Naive thymus-derived CD8-positive, alpha-beta T cell (primary cell): ENCODE results near the gene ISM2. TPM values are rescaled to one million over a fixed set of nuclear protein-coding genes. Genes with fewer than 3 reads are reported as not detected.
A peak's percentile ranks its signal among the peaks of the same experiment; 100 is the strongest.
"Not testable (repeated sequence)": the region's sequence is repeated elsewhere in the genome, so short reads cannot be mapped to it uniquely, and the experiment has no call there.

Experiments
- ATAC-seq, 2 donors: fragments of 150-1000 bp; cut with Tn5 transposase in 1 of 2; sonication (Bioruptor Pico), chemical (Tn5 transposase) in 1 of 2; 1 replicate in 1 of 2; 2 replicates in 1 of 2; pipeline ENCODE4 v1.10.0; 2021; ENCODE audit warnings: mild to moderate bottlenecking in 2 of 2, moderate library complexity in 2 of 2
- POLR2A ChIA-PET: fragments of 350-600 bp; sonication (Branson Sonifier 250); formaldehyde crosslinking; loops from one replicate; lab custom pipeline; 2021; ENCODE audit warnings: antibody characterized with exemption; lab: Charles Lee
- DNase-seq, 10 donors: peaks; one replicate each; pipeline versions ENCODE4 v3.0.0 to v3.0.0-alpha.2; 2020 to 2022
- H3K27ac Mint-ChIP-seq, 10 donors: one replicate each; pipeline ENCODE4 v1.8.0; 2020 to 2022; ENCODE audit warnings: mild to moderate bottlenecking in 10 of 10, mixed read lengths in 10 of 10, moderate library complexity in 4 of 10, inconsistent platforms in 1 of 10
- H3K27me3 Mint-ChIP-seq, 5 donors: one replicate each; pipeline ENCODE4 v1.8.0; 2021 to 2022; ENCODE audit warnings: mixed read lengths in 5 of 5
- H3K36me3 Mint-ChIP-seq, 3 donors: one replicate each; pipeline ENCODE4 v1.8.0; 2020 to 2022; ENCODE audit warnings: mixed read lengths in 3 of 3, mild to moderate bottlenecking in 2 of 3, inconsistent platforms in 1 of 3
- H3K4me1 Mint-ChIP-seq, 4 donors: one replicate each; pipeline ENCODE4 v1.8.0; 2021 to 2022; ENCODE audit warnings: mixed read lengths in 4 of 4
- H3K4me3 Mint-ChIP-seq, 10 donors: one replicate each; pipeline ENCODE4 v1.8.0; 2020 to 2022; ENCODE audit warnings: mild to moderate bottlenecking in 10 of 10, mixed read lengths in 10 of 10, moderate library complexity in 6 of 10, inconsistent platforms in 1 of 10
- H3K9me3 Mint-ChIP-seq, 9 donors: one replicate each; pipeline ENCODE4 v1.8.0; 2020 to 2022; ENCODE audit warnings: mixed read lengths in 9 of 9, mild to moderate bottlenecking in 3 of 9, inconsistent platforms in 1 of 9, moderate library complexity in 1 of 9
- polyA plus RNA-seq, 3 donors: library from polyadenylated mRNA; unstranded; fragments of 300-500 nt; fragmentation: Illumina TruSeq; gene quantifications; one replicate each; pipeline ENCODE4 v1.2.3, GENCODE V29; 2021
- total RNA-seq, 8 experiments: library from RNA in 2 of 8; stranded (reverse) in 2 of 8; gene quantifications; one replicate each; pipeline ENCODE4 v1.2.3 and lab custom pipeline; 2021 to 2026

ISM2 gene
- total and polyA plus RNA-seq, 5 experiments from 2014 or later = not detected

- POLR2A ChIA-PET = no interaction called here
- Mint-ChIP-seq H3K4me1 (peaks cover 0 to 4% (median 0%) of the 10 kb centered on the region in 4 donors), H3K27ac (no peak overlapping the region), H3K4me3 (no peak overlapping the region), H3K9me3 (no peaks in the 10 kb centered on the region), H3K27me3 (no peaks in the 10 kb centered on the region), H3K36me3 (peaks cover 0 to 38% (median 9%) of the 10 kb centered on the region in 3 donors)
- ATAC-seq (no peak), DNase-seq (no peak)
These were observed 30.6 kb upstream of the ISM2 start for GRCh38 chr14:77529213-77529612.

- H3K9me3 Mint-ChIP-seq, H3K27me3 Mint-ChIP-seq, POLR2A ChIA-PET, H3K4me3 Mint-ChIP-seq, H3K27ac Mint-ChIP-seq, H3K4me1 Mint-ChIP-seq, ATAC-seq, DNase-seq: not testable (repeated sequence)
- H3K36me3 Mint-ChIP-seq = peaks cover 0 to 39% (median 8%) of the 10 kb centered on the region in 3 donors
These were observed 30.1 kb upstream of the ISM2 start for GRCh38 chr14:77528701-77529100.

- peak overlapping the region in 1 of 10 donors; percentile 39 for H3K27ac Mint-ChIP-seq
- H3K4me3 Mint-ChIP-seq = no peak overlapping the region
- DNase-seq = no peak
- H3K4me1 Mint-ChIP-seq = peaks cover 0 to 11% (median 0%) of the 10 kb centered on the region in 4 donors
- no peak for ATAC-seq
- POLR2A ChIA-PET = no interaction called here
- H3K9me3 Mint-ChIP-seq = no peaks in the 10 kb centered on the region
- peaks cover under 1 to 47% (median 5%) of the 10 kb centered on the region in 3 donors for H3K36me3 Mint-ChIP-seq
- H3K27me3 Mint-ChIP-seq = no peaks in the 10 kb centered on the region
These were observed 27.6 kb upstream of the ISM2 start for GRCh38 chr14:77526266-77526665.

- no peaks in the 10 kb centered on the region for H3K27me3 Mint-ChIP-seq
- H3K27ac Mint-ChIP-seq = peak overlapping the region in 2 of 10 donors; percentile 15 to 29
- no peaks in the 10 kb centered on the region for H3K9me3 Mint-ChIP-seq
- H3K4me3 Mint-ChIP-seq = no peak overlapping the region
- H3K4me1 Mint-ChIP-seq = peaks cover 0 to 14% (median 0%) of the 10 kb centered on the region in 4 donors
- peaks cover 10 to 60% (median 23%) of the 10 kb centered on the region in 3 donors for H3K36me3 Mint-ChIP-seq
- no peak for ATAC-seq
- DNase-seq = no peak
- POLR2A ChIA-PET = no interaction called here
These were observed 25.9 kb upstream of the ISM2 start for GRCh38 chr14:77524536-77524935.

GRCh38 chr14:77523109-77523508, 24.5 kb upstream of the ISM2 start:
- no peaks in the 10 kb centered on the region for H3K27me3 Mint-ChIP-seq
- H3K9me3 Mint-ChIP-seq = no peaks in the 10 kb centered on the region
- no peak for ATAC-seq
- H3K36me3 Mint-ChIP-seq = peaks cover 10 to 74% (median 30%) of the 10 kb centered on the region in 3 donors
- H3K4me1 Mint-ChIP-seq = peaks cover 0 to 13% (median 0%) of the 10 kb centered on the region in 4 donors
- POLR2A ChIA-PET = no interaction called here
- no peak overlapping the region for H3K4me3 Mint-ChIP-seq
- DNase-seq = no peak
- peak overlapping the region in 2 of 10 donors; percentile 26 to 29 for H3K27ac Mint-ChIP-seq

- H3K27me3 Mint-ChIP-seq = no peaks in the 10 kb centered on the region
- POLR2A ChIA-PET = interaction anchor here (0.6 kb wide), 1 partner anchor 16 kb away, joined by 3 read pairs; no protein-coding TSS in a partner anchor
- peaks cover 0 to 15% (median 0%) of the 10 kb centered on the region in 4 donors for H3K4me1 Mint-ChIP-seq
- H3K36me3 Mint-ChIP-seq = peaks cover 25 to 90% (median 48%) of the 10 kb centered on the region in 3 donors
- ATAC-seq (no peak), DNase-seq (no peak)
- H3K9me3 Mint-ChIP-seq = no peaks in the 10 kb centered on the region
- no peak overlapping the region for H3K27ac Mint-ChIP-seq
- no peak overlapping the region for H3K4me3 Mint-ChIP-seq
These were observed 21.9 kb upstream of the ISM2 start for GRCh38 chr14:77520555-77520954.

GRCh38 chr14:77516126-77516525, 17.5 kb upstream of the ISM2 start:
- peaks cover 23 to 93% (median 60%) of the 10 kb centered on the region in 3 donors for H3K36me3 Mint-ChIP-seq
- no peak overlapping the region for H3K4me3 Mint-ChIP-seq
- ATAC-seq (no peak), DNase-seq (no peak)
- no peaks in the 10 kb centered on the region for H3K9me3 Mint-ChIP-seq
- H3K27me3 Mint-ChIP-seq = no peaks in the 10 kb centered on the region
- POLR2A ChIA-PET = no interaction called here
- H3K27ac Mint-ChIP-seq = peak overlapping the region in 1 of 10 donors; percentile 21
- peaks cover 0 to 6% (median 0%) of the 10 kb centered on the region in 4 donors for H3K4me1 Mint-ChIP-seq

DNA sequence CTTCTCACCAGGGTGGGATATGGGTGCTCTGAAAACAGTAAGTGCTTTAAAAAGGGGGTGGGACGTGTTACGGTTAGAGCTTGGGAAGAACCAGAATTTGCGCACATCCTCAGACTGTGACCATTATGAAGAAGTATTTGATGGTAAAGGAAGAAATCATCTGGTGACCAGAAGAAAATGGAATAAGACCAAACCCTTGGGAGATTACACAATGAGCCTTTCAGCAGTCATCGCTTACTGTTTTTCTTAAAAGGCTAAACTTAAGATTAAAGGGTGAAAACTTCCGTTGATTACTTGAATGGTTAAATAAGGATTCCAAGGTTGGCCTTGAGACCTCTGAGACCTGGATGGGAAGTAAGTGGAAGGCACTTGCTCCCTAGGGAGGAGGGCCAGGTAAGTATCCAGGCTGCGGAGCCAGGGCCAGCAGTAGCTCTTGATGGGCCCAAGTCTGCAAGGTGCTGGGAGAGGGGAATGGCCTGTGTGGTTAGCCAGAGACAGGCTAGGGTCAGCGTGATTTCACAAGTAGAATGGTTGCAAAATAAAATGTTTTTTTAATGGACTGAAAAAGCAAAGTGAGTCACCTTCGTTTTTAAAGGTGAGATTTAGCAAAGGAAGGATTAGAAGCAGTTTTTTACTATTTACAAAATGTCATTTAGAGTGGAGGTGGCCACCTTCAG, 13.0 kb upstream of the ISM2 start:
- Mint-ChIP-seq H3K27me3 (no peaks in the 10 kb centered on the region), H3K4me3 (no peak overlapping the region), H3K9me3 (no peaks in the 10 kb centered on the region), H3K4me1 (no peaks in the 10 kb centered on the region), H3K36me3 (peaks cover 5 to 90% (median 57%) of the 10 kb centered on the region in 3 donors), H3K27ac (no peak overlapping the region)
- POLR2A ChIA-PET = no interaction called here
- DNase-seq (no peak), ATAC-seq (no peak)

- Mint-ChIP-seq H3K4me1 (no peaks in the 10 kb centered on the region), H3K9me3 (peaks cover 0 to 9% (median 3%) of the 10 kb centered on the region in 9 donors), H3K27me3 (no peaks in the 10 kb centered on the region), H3K36me3 (peaks cover 0 to 74% (median 49%) of the 10 kb centered on the region in 3 donors), H3K27ac (no peak overlapping the region), H3K4me3 (no peak overlapping the region)
- POLR2A ChIA-PET = no interaction called here
- ATAC-seq (no peak), DNase-seq (no peak)
These were observed 10.8 kb upstream of the ISM2 start for GRCh38 chr14:77509366-77509765.

GRCh38 chr14:77508876-77509275, 10.3 kb upstream of the ISM2 start:
- ATAC-seq = no peak
- no peaks in the 10 kb centered on the region for H3K27me3 Mint-ChIP-seq
- no peak for DNase-seq
- peaks cover 0 to 70% (median 49%) of the 10 kb centered on the region in 3 donors for H3K36me3 Mint-ChIP-seq
- H3K9me3 Mint-ChIP-seq = peaks cover 0 to 11% (median 3%) of the 10 kb centered on the region in 9 donors
- no peak overlapping the region for H3K4me3 Mint-ChIP-seq
- H3K27ac Mint-ChIP-seq = no peak overlapping the region
- H3K4me1 Mint-ChIP-seq = no peaks in the 10 kb centered on the region
- POLR2A ChIA-PET = no interaction called here

DNA sequence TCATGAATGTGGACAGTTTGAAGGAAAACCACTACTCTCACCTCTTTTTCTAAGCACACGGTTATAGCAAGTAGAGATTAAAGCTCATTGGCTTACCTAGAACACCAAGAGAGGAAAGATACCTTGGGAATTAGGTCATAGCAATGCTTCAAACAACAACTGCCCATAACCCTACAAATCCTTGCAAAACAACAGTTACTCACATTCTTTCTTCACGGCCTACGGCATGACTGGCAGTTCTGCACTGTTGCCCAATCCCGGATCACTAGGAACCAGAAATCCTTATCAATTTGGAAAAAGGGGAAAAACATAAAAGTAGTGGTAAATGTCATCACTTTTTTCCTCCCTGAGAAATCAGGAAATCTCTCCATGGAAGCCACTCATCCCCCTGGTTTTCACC, 9.6 kb upstream of the ISM2 start:
- POLR2A ChIA-PET = no interaction called here
- no peak for ATAC-seq

GRCh38 chr14:77507762-77508161, 9.1 kb upstream of the ISM2 start:
- H3K4me1 Mint-ChIP-seq = no peaks in the 10 kb centered on the region
- POLR2A ChIA-PET = no interaction called here
- H3K27ac Mint-ChIP-seq = no peak overlapping the region
- ATAC-seq (no peak), DNase-seq (no peak)
- no peak overlapping the region for H3K4me3 Mint-ChIP-seq
- H3K9me3 Mint-ChIP-seq = peaks cover 0 to 22% (median 8%) of the 10 kb centered on the region in 9 donors
- peaks cover 4 to 62% (median 52%) of the 10 kb centered on the region in 3 donors for H3K36me3 Mint-ChIP-seq
- peaks cover 0 to 3% (median 0%) of the 10 kb centered on the region in 5 donors for H3K27me3 Mint-ChIP-seq

More for the DNA sequence above, 9.6 kb upstream of the ISM2 start:
- no peaks in the 10 kb centered on the region for H3K4me1 Mint-ChIP-seq
- H3K9me3 Mint-ChIP-seq = peaks cover 0 to 17% (median 4%) of the 10 kb centered on the region in 9 donors
- H3K36me3 Mint-ChIP-seq = peaks cover 2 to 64% (median 50%) of the 10 kb centered on the region in 3 donors
- no peak for DNase-seq
- peaks cover 0 to under 1% (median 0%) of the 10 kb centered on the region in 5 donors for H3K27me3 Mint-ChIP-seq
- no peak overlapping the region for H3K4me3 Mint-ChIP-seq
- no peak overlapping the region for H3K27ac Mint-ChIP-seq

DNA sequence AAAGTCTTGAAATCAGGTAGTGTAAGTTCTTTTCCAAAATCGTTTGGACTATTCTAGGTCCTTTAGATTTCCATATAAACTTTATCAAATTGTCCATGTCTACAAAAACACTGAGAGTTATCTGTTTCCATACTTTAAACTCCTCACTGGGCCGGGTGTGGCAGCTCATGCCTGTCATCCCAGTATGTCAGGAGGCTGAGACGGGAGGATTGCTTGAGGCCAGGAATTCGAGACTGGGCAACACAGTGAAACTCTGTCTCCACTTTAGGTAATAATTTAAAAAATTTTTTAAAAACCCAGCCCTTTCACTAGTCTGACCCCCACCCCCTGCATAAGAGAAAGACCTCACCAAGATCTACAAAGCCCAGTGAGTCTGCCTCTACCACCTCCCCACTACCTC, 6.4 kb upstream of the ISM2 start:
- Mint-ChIP-seq H3K9me3 (peaks cover 0 to 22% (median 9%) of the 10 kb centered on the region in 9 donors), H3K36me3 (peaks cover 4 to 35% (median 30%) of the 10 kb centered on the region in 3 donors), H3K4me1 (peaks cover 0 to 2% (median under 1%) of the 10 kb centered on the region in 4 donors), H3K4me3 (no peak overlapping the region), H3K27ac (no peak overlapping the region), H3K27me3 (peaks cover 5 to 8% (median 5%) of the 10 kb centered on the region in 5 donors)
- no peak for ATAC-seq
- POLR2A ChIA-PET = no interaction called here
- no peak for DNase-seq
